ENCODE results near the gene SYT3. TPM values are rescaled to one million over a fixed set of nuclear protein-coding genes. Genes with fewer than 3 reads are reported as not detected.

SYT3 gene
- total and polyA plus RNA-seq, 2 donors (not counting 3 experiments of a cell fraction or from before 2014, with no cell fraction given) = 0.11 to 0.53 TPM

DNA sequence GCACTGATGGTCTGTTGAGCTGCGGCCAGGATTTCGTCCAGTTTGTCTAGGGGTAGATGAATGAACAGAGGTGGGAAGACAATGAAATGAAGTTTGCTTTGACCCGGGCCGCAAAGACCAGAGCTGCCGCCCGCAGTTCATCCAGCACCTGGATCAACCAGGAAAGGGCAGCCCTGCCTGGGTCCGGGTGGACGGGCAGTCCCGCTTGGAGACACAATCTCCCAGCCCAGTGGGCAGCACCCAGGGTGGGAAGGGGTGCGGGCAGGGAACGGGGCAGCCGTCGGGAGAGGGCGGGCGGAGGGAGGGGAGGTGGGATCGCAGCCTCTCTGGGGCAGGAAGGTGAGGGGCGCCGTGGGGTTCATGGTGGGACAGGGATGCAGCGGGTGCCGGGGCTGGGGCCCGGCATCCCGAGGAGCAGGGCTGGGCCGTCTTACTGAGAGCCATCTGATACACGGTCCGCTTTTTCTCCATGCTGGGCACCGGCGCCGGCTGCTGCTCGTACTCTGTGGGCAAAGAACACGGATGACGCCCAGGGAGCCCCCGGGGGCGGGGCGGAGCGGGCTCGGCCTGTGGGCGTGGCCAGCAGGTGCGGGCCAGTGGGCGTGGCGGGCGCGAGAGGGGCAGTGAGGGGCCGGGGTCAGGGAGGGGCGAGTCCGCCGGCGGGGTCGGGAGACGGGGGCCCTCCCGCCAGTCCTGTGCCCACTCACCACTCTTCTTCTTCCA lies 46.8 kb upstream of the SYT3 start:
- no peak overlapping the region for H2AFZ ChIP-seq (ENCODE audit: low read depth, low read length)
- no peaks in the 10 kb centered on the region for H3K4me1 ChIP-seq (ENCODE audit: control insufficient read depth, extremely low read depth, insufficient read depth, low read length)
- H3K4me3 ChIP-seq (replicated peaks in 1 of 3; ENCODE audit: insufficient read depth in 1 of 3, low read depth in 1 of 3, low read length in 3 of 3) = no peak overlapping the region
- no peak overlapping the region for H3K27ac ChIP-seq (ENCODE audit: insufficient read depth, low read depth, low read length)
- no peak overlapping the region for H3K4me2 ChIP-seq (ENCODE audit: insufficient read depth, low read length)
- intact Hi-C loops (cut with micrococcal nuclease) = no loop called here
- H3K36me3 ChIP-seq (ENCODE audit: control insufficient read depth in 2 of 2, extremely low read depth in 1 of 2, insufficient read depth in 2 of 2, low read length in 2 of 2) = no peaks in the 10 kb centered on the region
- no peaks in the 10 kb centered on the region for H3K79me2 ChIP-seq (ENCODE audit: control insufficient read depth, insufficient read depth, low read length)
- no peaks in the 10 kb centered on the region for H4K20me1 ChIP-seq (replicated peaks; ENCODE audit: control insufficient read depth, extremely low read depth, insufficient read depth, low read length)
- DNase-seq (ENCODE audit: low read depth, low spot score) (no peak), FAIRE-seq (no peak)
- H3K9ac ChIP-seq (replicated peaks; ENCODE audit: extremely low read depth, insufficient read depth, low read length) = no peak overlapping the region
- no peaks in the 10 kb centered on the region for H3K9me1 ChIP-seq (replicated peaks; ENCODE audit: control insufficient read depth, extremely low read depth, insufficient read depth, low read length)
- TF ChIP-seq MYC (IDR thresholded peaks at IDR 0.05; ENCODE audit: low read depth, low read length) (no peak), EZH2 (IDR thresholded peaks at IDR 0.05; ENCODE audit: borderline replicate concordance, low read depth, low read length, severe bottlenecking) (no peak)
- H3K9me3 ChIP-seq (replicated peaks; ENCODE audit: control insufficient read depth, insufficient read depth, low read length) = no peaks in the 10 kb centered on the region
- POLR2A ChIA-PET = no interaction called here
- dilution Hi-C loops (cut with MboI; ENCODE audit: extremely low pct_ligation_motif_present, low sequenced_read_pairs) = no loop called here
- BruUV-seq (replicated peaks) = no TSS peak
- peaks cover 13 to 15% of the 10 kb centered on the region in 2 experiments for H3K27me3 ChIP-seq (ENCODE audit: control insufficient read depth in 2 of 2, insufficient read depth in 2 of 2, low read length in 2 of 2)
- CTCF ChIA-PET = no interaction called here

DNA sequence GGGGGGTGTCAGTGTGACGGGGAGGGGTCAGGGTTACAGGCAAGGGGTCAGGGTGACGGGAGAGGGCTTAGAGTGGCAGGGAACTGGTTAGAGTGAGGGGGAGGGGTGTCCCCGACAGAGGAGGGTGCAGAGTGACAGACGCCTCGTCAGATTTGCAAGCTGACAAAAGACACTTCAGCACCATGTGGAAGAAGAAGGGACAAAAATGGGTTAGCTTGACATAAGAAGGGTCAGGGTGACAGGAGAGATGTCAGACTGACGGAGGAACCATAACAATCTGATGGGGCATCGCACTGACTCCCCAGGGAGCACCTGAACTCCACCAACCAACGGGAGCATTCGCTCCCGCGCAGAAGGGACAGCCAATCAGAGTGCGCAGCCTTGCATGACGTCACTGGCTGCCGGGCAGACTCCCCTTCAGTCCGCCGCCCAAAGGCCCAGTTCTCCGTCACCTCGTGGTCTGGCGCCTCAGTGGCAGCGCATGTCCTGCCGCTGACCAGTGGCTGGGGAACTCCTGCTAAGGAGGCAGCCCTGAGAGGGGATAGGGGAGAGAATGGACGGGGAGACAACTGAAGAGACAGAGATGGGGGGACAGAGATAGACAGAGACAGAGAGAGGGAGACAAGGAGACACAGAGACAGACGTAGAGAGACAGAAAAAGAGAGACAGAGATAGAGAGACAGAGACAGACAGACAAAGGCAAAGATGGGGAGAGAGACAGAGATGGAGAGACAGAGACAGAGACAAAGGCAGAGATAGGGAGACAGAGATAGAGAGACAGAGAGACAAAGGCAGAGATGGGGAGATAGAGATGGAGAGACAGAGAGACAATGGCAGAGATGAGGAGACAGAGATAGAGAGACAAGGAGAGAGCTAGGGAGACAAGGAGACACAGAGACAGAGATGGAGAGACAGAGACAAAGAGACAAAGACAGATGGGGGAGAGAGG lies 39.8 kb upstream of the SYT3 start:
- no peaks in the 10 kb centered on the region for H3K9me3 ChIP-seq (replicated peaks; ENCODE audit: control insufficient read depth, insufficient read depth, low read length)
- TF ChIP-seq JUN (IDR thresholded peaks at IDR 0.05; ENCODE audit: borderline replicate concordance, insufficient read depth, insufficient read length, low read depth) (peak; percentile 40), GATA2 (IDR thresholded peaks at IDR 0.05; ENCODE audit: insufficient read depth, insufficient read length, low read depth, low read length) (no peak)
- TF ChIP-seq, protein P1, sequence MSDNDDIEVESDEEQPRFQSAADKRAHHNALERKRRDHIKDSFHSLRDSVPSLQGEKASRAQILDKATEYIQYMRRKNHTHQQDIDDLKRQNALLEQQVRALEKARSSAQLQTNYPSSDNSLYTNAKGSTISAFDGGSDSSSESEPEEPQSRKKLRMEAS (IDR thresholded peaks at IDR 0.05; ENCODE audit: insufficient read depth, insufficient read length) = peak; percentile 11
- H3K36me3 ChIP-seq (ENCODE audit: control insufficient read depth in 2 of 2, extremely low read depth in 1 of 2, insufficient read depth in 2 of 2, low read length in 2 of 2) = no peaks in the 10 kb centered on the region
- dilution Hi-C loops (cut with MboI; ENCODE audit: extremely low pct_ligation_motif_present, low sequenced_read_pairs) (no loop called here), intact Hi-C loops (cut with micrococcal nuclease) (loop anchor here (2.0 kb wide), 1 partner anchor 45 kb away; no protein-coding TSS in a partner anchor)
- CTCF ChIA-PET = no interaction called here
- no peaks in the 10 kb centered on the region for H3K27me3 ChIP-seq (ENCODE audit: control insufficient read depth in 2 of 2, insufficient read depth in 2 of 2, low read length in 2 of 2)
- POLR2A ChIA-PET = no interaction called here
- DNase-seq (ENCODE audit: low read depth, low spot score) (peak; percentile 84), FAIRE-seq (peak; percentile 89)
- no peaks in the 10 kb centered on the region for H3K79me2 ChIP-seq (ENCODE audit: control insufficient read depth, insufficient read depth, low read length)
- H3K9me1 ChIP-seq (replicated peaks; ENCODE audit: control insufficient read depth, extremely low read depth, insufficient read depth, low read length) = no peaks in the 10 kb centered on the region
- no peak overlapping the region for H3K4me2 ChIP-seq (ENCODE audit: insufficient read depth, low read length)
- BruUV-seq (replicated peaks) = no TSS peak
- H3K27ac ChIP-seq (ENCODE audit: insufficient read depth, low read depth, low read length) = no peak overlapping the region
- no peaks in the 10 kb centered on the region for H4K20me1 ChIP-seq (replicated peaks; ENCODE audit: control insufficient read depth, extremely low read depth, insufficient read depth, low read length)
- H3K4me1 ChIP-seq (ENCODE audit: control insufficient read depth, extremely low read depth, insufficient read depth, low read length) = no peaks in the 10 kb centered on the region
- no peak overlapping the region for H3K9ac ChIP-seq (replicated peaks; ENCODE audit: extremely low read depth, insufficient read depth, low read length)
- H3K4me3 ChIP-seq (replicated peaks in 1 of 3; ENCODE audit: insufficient read depth in 1 of 3, low read depth in 1 of 3, low read length in 3 of 3) = no peak overlapping the region
- H2AFZ ChIP-seq (ENCODE audit: low read depth, low read length) = no peak overlapping the region
